DMS 273 treated with DMSO at 0.1 percent for 48 hours (cell line): ENCODE data around the gene CXCL14.
"Not testable (repeated sequence)": the region's sequence is repeated elsewhere in the genome, so short reads cannot be mapped to it uniquely, and the experiment has no call there.

ENCODE experiments used
- DNase-seq: peaks from one replicate; lab custom pipeline; 2025; lab: John Stamatoyannopoulos, UW

Gene CXCL14

DNA sequence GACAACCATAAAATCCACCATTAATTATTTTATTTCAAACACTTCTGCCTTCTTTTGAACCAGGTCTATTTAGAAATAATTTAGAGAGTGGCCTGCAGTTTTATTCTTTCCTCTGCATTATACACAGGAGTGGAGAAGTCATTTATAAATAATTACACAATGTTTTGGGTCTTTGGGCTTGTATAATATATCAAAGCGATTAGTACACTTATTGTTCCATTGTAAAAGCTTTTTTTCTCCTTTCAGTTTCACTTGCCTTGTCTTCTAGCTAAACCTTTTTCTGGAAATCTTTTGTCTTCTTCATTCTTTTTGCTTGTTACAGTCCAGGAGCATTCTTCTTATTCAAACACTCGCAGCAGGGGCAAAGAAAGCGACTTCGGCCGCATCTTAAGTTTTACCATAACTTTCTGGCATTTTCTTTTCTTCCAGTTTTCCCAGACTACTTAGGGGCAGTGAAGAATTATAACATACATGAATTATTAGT is 35.7 kb downstream of the CXCL14 start:
- DNase-seq, result no peak

DNA sequence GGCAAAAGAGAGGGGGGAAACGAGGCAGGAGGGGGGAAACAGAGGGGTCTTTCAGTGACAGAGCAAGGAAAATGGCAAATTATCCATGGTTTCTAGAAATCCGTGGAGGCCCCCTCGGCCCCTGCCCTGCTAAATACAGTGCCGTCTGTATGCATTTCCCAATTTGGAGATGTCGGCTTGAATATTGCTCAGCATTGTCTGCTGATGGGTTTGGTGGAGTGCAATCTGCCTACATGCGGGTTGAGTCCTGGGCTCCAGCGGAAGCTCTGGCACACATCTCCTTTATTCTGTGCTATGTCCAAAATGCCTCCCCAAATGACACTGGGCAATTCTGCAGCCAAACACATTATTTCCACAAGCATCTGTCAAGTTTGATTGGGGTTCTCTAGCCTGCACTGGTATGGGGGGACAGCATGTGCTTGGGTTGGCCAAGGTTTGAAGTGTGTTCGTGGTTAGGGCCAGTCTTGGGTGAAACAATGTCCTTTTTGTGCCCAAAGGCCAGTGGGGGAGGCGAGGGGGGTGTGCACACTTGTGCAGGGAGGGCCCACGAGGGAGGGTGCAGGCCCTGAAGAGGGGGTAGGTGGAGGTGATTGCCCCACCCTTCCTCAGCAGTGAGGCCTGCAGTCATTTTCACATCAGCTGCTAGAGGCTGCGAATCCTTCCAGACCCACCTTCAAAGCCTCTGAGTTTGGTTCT is 36.8 kb downstream of the CXCL14 start:
- DNase-seq, result no peak

DNA sequence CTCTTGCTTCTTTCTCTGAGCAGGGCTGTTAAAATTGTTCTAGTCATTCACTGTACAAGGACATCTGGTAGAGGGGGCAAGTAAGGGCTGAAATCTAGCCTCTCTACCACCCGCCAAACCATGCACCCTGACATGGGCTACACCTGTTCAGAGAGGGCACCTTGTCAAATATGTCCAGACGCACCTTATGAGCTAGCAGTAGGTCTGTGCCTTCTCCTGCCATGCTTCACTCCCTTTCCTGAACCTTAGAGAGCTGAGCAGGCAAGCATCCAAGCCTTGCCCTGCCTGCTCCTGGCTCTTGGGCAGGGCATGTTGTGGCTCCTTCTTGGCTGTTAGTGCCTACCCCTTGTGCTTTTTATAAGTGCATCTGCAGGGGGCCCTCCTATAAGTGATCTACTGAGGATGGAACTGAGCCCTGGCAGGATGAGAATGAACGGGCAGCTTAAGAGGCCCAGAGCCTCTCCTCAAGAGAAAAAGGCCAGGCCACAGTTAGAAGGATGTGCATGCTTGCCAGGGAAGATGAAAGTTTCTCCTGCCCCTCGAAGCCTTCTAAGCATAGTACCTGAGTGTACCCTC is 39.3 kb downstream of the CXCL14 start:
- DNase-seq, result no peak

DNA sequence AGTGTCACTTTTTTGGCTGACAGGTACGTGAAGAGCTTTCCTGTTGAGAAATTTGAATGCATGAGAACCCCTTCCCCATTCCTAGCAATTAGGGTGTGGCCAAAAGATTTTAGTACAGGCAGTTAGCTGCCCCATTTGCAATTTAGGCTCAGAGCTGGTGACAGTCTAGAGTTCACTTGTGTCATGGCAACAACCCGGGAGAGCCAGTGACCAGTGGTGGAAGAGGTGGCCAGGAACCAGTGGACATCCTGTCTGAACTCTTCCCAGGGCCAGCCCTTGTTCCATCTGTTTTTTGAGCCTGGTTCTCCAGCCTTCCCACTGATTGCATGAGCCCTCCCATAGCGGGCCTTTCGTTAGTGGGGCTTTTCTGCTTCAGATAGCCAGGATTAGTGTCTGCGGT is 40.5 kb downstream of the CXCL14 start:
- DNase-seq, result no peak

DNA sequence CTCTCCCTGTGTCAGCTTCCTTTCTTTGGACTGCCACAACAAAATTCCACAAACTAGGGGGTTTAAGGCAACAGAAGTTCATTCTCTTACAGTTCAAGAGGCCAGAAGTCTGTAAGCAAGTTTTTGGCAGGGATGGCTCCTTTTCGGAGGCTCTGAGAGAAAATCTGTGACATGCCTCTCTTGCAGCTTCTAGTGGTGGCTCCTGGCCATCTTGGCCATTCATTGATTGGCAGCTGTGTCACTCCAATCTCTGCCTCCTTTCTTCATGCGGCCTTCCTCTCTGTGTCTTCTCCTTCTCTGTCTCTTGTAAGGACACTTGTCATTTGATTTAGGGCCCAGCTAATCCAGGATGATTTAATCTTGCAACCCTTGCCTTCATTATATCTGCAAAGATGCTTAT is 41.0 kb downstream of the CXCL14 start:
- DNase-seq, result no peak

DNA sequence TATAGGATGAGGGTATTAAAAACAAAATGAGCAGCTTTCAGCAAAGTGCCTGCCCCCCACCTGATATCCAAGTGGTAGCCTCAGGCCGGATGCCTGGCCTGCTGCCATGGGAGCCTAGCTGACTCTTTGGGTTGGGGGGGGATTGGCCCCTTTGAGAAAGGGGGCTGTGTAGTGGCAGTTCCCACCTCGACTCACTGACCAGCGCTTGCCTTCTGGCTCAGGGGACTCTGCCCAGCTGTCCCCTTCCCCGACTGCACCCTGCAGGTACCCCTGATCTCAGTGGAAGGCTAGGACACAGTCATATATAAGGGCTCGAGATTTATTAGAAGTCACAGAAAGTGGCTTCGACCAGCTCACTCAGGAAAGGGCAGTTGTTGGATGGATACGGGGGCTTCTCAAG is 41.5 kb downstream of the CXCL14 start:
- DNase-seq, result no peak

DNA sequence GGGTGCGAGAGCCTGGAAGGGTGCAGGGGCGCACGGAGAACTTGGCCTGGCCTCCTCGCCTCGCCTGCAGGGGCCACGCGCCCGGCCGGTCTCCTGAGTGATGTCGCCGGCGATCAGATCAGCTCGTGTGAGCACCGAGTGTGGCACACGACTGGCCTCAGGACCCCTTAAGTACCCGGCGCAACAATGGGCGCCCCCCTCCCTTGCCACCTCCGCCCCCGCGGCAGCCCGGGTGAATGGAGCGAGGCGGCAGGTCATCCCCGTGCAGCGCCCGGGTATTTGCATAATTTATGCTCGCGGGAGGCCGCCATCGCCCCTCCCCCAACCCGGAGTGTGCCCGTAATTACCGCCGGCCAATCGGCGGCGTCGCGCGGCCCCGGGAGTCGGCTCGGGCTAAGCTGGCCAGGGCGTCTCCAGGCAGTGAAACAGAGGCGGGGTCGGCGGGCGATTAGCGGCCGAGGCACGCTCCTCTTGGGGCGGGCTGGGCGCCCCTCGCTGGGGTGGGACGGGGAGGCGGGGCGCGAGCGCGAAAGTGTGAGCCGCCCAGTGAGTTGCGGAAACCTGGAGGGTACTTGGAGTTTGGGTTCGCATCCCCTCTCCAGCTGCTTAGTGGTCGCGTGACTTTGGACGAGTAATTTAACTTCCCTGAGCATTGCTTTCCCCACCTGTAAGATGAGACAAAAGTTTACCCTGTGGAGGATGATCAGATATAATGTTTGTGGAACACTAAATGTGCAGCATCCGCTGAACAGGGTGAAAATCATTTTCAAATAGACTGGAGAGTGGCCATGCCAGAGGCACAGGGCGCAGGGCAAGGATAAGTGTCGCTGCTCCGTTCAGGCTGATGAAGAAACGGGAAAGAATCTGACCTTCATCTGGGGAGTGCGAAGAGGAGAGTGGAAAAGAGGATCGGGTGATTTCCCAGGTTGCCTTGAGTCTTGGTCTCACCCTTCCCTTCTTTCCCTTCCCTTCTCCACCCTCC is 42.7 kb downstream of the CXCL14 start, which contains the start of gene NEUROG1:
Gene NEUROG1, minus strand, starts transcription at position 145 of the 982 bp plus-strand sequence. CDS start 274 bp downstream, outside the sequence.
- no peak for DNase-seq

DNA sequence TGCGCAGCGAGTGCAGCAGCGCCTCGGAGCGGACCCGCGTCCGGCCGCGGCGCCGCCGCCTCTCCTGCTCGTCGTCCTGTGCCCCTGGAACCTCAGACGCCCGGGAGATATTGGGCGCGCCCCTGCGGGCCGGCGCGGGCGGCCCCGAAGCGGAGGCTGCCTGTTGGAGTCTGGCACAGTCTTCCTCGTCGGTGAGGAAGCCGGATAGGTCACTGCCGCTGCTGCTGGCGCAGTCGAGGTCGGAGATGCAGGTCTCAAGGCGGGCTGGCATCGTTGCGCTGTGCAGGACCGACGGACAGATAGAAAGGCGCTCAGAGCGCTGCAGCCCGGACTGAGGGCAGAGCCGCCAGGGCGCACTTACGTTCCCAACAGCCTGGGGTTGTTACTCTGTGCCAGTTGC is 43.4 kb downstream of the CXCL14 start:
- DNase-seq, result no peak

DNA sequence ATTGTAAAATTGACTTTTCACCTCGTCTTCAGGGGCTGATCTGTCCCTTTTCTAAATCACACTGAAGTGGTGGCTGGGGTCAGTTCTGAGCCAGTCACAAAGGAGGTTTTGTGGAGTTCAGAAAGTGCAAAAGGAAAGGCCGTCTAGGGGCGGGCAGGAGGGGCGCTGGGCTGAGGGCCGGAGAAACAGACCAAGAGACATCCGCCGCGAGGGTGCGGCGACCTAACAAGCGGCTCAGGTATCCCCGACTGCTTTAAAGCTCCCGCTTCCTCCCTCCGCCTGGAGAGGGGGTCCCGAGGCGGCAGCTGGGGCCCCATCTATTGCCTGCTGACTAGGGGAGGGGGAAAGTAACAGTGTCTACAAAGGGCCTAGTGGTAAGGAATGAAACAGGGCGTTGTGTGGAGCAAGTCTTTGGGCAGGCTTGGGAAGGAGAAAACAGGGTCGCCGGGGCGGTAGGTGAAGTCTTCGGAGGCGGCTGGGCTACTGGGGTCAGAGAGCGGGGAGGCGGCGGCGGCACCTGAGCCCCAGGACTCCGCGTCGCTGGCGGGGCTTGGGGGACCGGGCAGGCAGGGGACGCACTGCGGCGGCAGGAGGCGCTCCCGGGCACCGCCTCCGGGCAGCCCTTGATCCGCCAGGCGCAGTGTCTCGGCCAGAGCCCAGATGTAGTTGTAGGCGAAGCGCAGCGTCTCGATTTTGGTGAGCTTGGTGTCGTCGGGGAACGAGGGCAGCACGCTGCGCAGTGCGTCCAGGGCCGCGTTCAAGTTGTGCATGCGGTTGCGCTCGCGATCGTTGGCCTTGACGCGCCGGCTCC is 44.0 kb downstream of the CXCL14 start:
- no peak for DNase-seq

DNA sequence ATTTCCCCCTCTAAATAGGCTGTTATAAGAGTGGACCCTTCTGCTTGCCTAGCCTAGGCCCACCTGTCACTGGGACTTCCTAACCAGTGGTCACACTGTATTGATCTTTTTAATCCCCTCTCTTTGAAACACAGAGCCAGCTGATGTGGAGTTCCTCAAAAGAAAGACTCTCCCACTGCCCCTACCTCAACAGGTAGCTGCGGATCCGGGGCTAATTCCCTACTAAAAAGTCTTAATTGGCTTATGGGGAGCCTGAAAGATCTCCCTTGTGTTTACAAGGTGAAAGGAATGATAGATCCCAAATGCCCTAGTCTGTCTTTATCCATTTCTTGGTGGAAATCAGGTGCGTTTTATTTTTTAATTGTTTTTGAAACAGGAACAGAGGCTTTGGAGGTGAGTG is 45.0 kb downstream of the CXCL14 start:
- no peak for DNase-seq

DNA sequence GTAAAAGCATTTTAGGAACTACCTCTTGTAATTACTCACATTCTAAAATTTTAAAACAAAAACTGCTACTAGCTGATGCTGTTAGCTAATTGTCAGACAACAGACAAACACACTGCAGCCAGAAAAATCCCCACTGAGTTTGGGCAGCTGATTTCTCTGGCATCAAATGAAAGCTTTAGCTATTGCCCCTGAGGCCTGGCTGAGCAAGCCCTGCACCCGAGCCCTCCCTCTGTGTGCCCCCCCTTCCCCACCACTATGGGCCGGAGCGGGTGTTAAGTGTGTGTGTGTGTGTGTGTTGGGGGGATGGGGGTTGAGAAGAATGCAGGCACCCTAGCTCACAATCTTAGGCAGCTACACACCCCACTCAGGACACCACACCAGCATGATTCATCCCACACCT is 45.5 kb downstream of the CXCL14 start:
- no peak for DNase-seq

DNA sequence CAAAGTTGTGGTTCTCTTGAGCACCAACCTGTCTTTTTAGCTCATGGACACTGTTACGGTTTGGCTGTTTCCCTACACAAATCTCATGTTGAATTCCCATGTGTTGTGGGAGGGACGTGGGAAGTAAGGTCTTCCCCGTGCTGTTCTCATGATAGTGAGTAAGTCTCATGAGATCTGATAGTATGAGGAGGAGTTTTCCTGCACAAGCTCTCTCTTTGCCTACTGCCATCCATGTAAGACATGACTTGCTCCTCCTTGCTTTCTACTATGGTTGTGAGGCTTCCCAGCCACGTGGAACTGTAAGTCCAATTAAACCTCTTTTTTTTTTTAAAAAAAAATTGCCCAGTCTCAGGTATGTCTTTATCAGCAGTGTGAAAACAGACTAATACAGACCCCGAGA is 49.2 kb downstream of the CXCL14 start:
- not testable (repeated sequence) for DNase-seq

DNA sequence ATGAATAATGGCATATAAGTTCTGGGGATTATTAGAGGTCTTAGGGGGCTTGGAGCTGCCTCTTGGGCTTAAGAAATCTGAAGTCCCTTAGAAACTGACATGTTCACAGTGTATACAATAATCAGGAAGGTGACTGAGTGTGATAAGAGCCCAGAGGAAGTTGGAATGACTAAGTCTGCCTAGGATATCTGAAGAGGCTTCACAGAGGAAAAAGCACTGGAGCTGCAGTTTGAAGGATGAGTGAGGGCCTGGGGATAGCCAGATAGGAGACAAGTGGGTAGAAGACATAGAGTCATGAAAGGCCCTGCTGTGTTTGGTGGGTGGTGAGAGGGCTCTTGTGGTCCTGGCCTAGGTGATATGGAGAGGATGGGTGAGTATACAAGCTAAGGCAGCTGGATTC is 51.9 kb downstream of the CXCL14 start:
- no peak for DNase-seq

DNA sequence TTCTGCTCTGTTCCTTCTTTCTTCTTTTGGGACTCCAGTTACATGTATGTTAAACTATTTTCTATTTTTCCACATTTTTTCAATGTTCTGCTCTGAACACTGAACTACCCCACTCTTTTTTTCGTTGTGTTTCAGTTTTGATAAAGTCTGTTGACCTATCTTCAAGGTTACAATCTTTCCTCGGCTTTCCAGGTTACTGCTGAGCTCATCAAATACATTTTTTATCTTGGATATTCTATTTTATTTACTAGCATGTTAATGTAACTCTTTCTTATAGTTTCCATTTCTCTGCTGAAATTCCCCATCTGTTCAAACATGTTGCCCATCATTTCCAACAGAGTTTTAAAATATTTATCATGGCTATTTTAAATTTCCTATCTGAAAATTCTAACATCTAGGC is 56.8 kb downstream of the CXCL14 start:
- no peak for DNase-seq
